IMR-90 (cell line): ENCODE results near the gene MMP8. TPM values are rescaled to one million over a fixed set of nuclear protein-coding genes. Genes with fewer than 3 reads are reported as not detected.

Source experiments
- ATAC-seq: fragments of 200-7000 bp; cut with Tn5 transposase; 2 replicates; pipeline ENCODE4 v1.9.1; 2020; ENCODE audit warnings: low read depth, mild to moderate bottlenecking, moderate library complexity
- BruUV-seq: library from RNA; stranded (reverse); fragments of 400-500 nt; replicated peaks from 2 replicates; lab custom pipeline; 2021; lab: Mats Ljungman, UMichigan
- CTCF ChIA-PET: fragments of 300-600 bp; formaldehyde crosslinking; extraction: SDS; loops from one replicate; lab custom pipeline; 2021; ENCODE audit warnings: antibody characterized with exemption; lab: Yijun Ruan, JAX
- POLR2A ChIA-PET: fragments of 300-600 bp; sonication (Branson Sonifier 250); formaldehyde crosslinking; loops from one replicate; lab custom pipeline; 2022; ENCODE audit warnings: antibody characterized with exemption; ENCODE audit not compliant: unreplicated experiment; lab: Charles Lee
- DNase-seq: peaks from one replicate; pipeline ENCODE4 v3.0.0; 2013
- H2AFZ ChIP-seq: replicated peaks from 2 replicates; pipeline ENCODE3; 2013; ENCODE audit warnings: low read length, mild to moderate bottlenecking; ENCODE audit not compliant: poor library complexity
- H2AK5ac ChIP-seq: 2 replicates; pipeline ENCODE4 v1.6.1; 2013; ENCODE audit warnings: low read depth, low read length, inconsistent platforms
- H2AK9ac ChIP-seq: replicated peaks from 2 replicates; pipeline ENCODE3; 2013; ENCODE audit warnings: mild to moderate bottlenecking, low read depth, low read length, moderate library complexity; ENCODE audit not compliant: poor library complexity
- H2BK120ac ChIP-seq: 2 replicates; pipeline ENCODE4 v1.6.1; 2013; ENCODE audit warnings: low read depth, low read length, inconsistent platforms
- H2BK15ac ChIP-seq: 3 replicates; pipeline ENCODE4 v1.6.1; 2013; ENCODE audit warnings: low read depth, low read length, inconsistent platforms
- H2BK20ac ChIP-seq: 2 replicates; pipeline ENCODE4 v1.6.1; 2013; ENCODE audit warnings: low read depth, mild to moderate bottlenecking, inconsistent platforms, low read length, moderate library complexity
- H2BK5ac ChIP-seq: 2 replicates; pipeline ENCODE4 v1.6.1; 2013; ENCODE audit warnings: mild to moderate bottlenecking, low read depth, low read length, inconsistent platforms; ENCODE audit not compliant: poor library complexity, severe bottlenecking
- H3K14ac ChIP-seq: replicated peaks from 2 replicates; pipeline ENCODE4 v1.6.1; 2013; ENCODE audit warnings: low read depth, low read length, inconsistent platforms
- H3K18ac ChIP-seq: 2 replicates; pipeline ENCODE4 v1.6.1; 2013; ENCODE audit warnings: low read depth, low read length, control low read depth
- H3K23ac ChIP-seq: 2 replicates; pipeline ENCODE4 v1.6.1; 2013; ENCODE audit warnings: low read depth, low read length, inconsistent platforms
- H3K27ac ChIP-seq: 2 replicates; pipeline ENCODE4 v1.5.1; 2013; ENCODE audit warnings: mild to moderate bottlenecking, control low read depth, low read length; ENCODE audit not compliant: insufficient read depth
- H3K27me3 ChIP-seq: 2 replicates; pipeline ENCODE4 v1.6.1; 2013; ENCODE audit warnings: low read length; ENCODE audit not compliant: control insufficient read depth, insufficient read depth
- H3K36me3 ChIP-seq: 2 replicates; pipeline ENCODE4 v1.6.1; 2013; ENCODE audit warnings: low read length, mixed read lengths; ENCODE audit not compliant: control insufficient read depth, insufficient read depth
- H3K4ac ChIP-seq: 2 replicates; pipeline ENCODE4 v1.6.1; 2013; ENCODE audit warnings: low read depth, low read length, inconsistent platforms
- H3K4me1 ChIP-seq: 2 replicates; pipeline ENCODE4 v1.6.1; 2013; ENCODE audit warnings: low read length, mixed read lengths; ENCODE audit not compliant: control insufficient read depth, insufficient read depth
- H3K4me2 ChIP-seq: 2 replicates; pipeline ENCODE4 v1.6.1; 2013; ENCODE audit warnings: low read depth, mild to moderate bottlenecking, control low read depth, low read length, moderate library complexity
- H3K4me3 ChIP-seq: 2 replicates; pipeline ENCODE4 v1.5.1; 2013; ENCODE audit warnings: low read depth, mild to moderate bottlenecking, control low read depth, low read length, moderate library complexity; ENCODE audit not compliant: insufficient read depth
- H3K56ac ChIP-seq: 2 replicates; pipeline ENCODE4 v1.6.1; 2013; ENCODE audit warnings: low read length, inconsistent platforms; ENCODE audit not compliant: insufficient read depth; ENCODE audit errors: extremely low read depth
- H3K79me1 ChIP-seq, 2 experiments: 2 replicates each; pipeline ENCODE4 v1.6.1; 2013; ENCODE audit warnings: low read length in 2 of 2, inconsistent platforms in 1 of 2, low read depth in 1 of 2
- H3K9ac ChIP-seq: 2 replicates; pipeline ENCODE4 v1.6.1; 2013; ENCODE audit warnings: low read depth, low read length, control low read depth
- H3K9me1 ChIP-seq: 2 replicates; pipeline ENCODE4 v1.6.1; 2013; ENCODE audit warnings: low read length, inconsistent platforms; ENCODE audit not compliant: insufficient read depth
- H3K9me3 ChIP-seq: 2 replicates; pipeline ENCODE4 v1.6.1; 2013; ENCODE audit warnings: low read length; ENCODE audit not compliant: control insufficient read depth, insufficient read depth
- H4K20me1 ChIP-seq: 2 replicates; pipeline ENCODE4 v1.6.1; 2013; ENCODE audit warnings: low read length, inconsistent platforms; ENCODE audit not compliant: insufficient read depth
- H4K5ac ChIP-seq: 2 replicates; pipeline ENCODE4 v1.6.1; 2013; ENCODE audit warnings: mild to moderate bottlenecking, low read depth, low read length, control low read depth
- H4K8ac ChIP-seq, 2 experiments: 2 replicates each; pipeline ENCODE4 v1.6.1; 2013; ENCODE audit warnings: low read depth in 2 of 2, low read length in 2 of 2, control low read depth in 1 of 2, inconsistent platforms in 1 of 2
- H4K91ac ChIP-seq: 2 replicates; pipeline ENCODE4 v1.6.1; 2013; ENCODE audit warnings: low read depth, low read length, inconsistent platforms; ENCODE audit not compliant: insufficient read depth
- BHLHE40 ChIP-seq: fragments of 150-350 bp; IDR thresholded peaks from 2 replicates; pipeline ENCODE4 v1.6.1; 2016; ENCODE audit warnings: mild to moderate bottlenecking, low read depth, low read length
- CEBPB ChIP-seq: IDR thresholded peaks from 2 replicates; pipeline ENCODE4 v1.6.1; 2012; ENCODE audit warnings: low read depth, low read length, improper control_type of control experiment
- CHD1 ChIP-seq: IDR thresholded peaks from 2 replicates; pipeline ENCODE4 v1.6.1; 2012; ENCODE audit warnings: low read depth, low read length, improper control_type of control experiment
- CTCF ChIP-seq: conservative IDR thresholded peaks from 2 replicates; pipeline ENCODE4 v1.5.1; 2012; ENCODE audit warnings: mild to moderate bottlenecking, low read depth, low read length, improper control_type of control experiment
- FOS ChIP-seq: fragments of 150-350 bp; IDR thresholded peaks from 2 replicates; pipeline ENCODE4 v1.6.1; 2016; ENCODE audit warnings: low read depth, low read length
- MAFK ChIP-seq: IDR thresholded peaks from 2 replicates; pipeline ENCODE4 v1.6.1; 2012; ENCODE audit warnings: low read depth, low read length, improper control_type of control experiment
- MAZ ChIP-seq: IDR thresholded peaks from 2 replicates; pipeline ENCODE4 v1.6.1; 2012; ENCODE audit warnings: low read depth, mild to moderate bottlenecking, low read length, improper control_type of control experiment, moderate library complexity, borderline replicate concordance
- MXI1 ChIP-seq: IDR thresholded peaks from 2 replicates; pipeline ENCODE4 v1.6.1; 2012; ENCODE audit warnings: low read depth, mild to moderate bottlenecking, low read length, moderate library complexity, borderline replicate concordance
- NFE2L2 ChIP-seq: fragments of 150-350 bp; IDR thresholded peaks from 2 replicates; pipeline ENCODE4 v1.6.1; 2016; ENCODE audit warnings: low read depth, mild to moderate bottlenecking, low read length
- POLR2A ChIP-seq: IDR thresholded peaks from 2 replicates; pipeline ENCODE4 v1.6.1; 2012; ENCODE audit warnings: mild to moderate bottlenecking, low read depth, low read length
- RAD21 ChIP-seq: IDR thresholded peaks from 2 replicates; pipeline ENCODE4 v1.6.1; 2012; ENCODE audit warnings: low read length, improper control_type of control experiment
- RCOR1 ChIP-seq: IDR thresholded peaks from 2 replicates; pipeline ENCODE4 v1.6.1; 2012; ENCODE audit warnings: mild to moderate bottlenecking, low read length, improper control_type of control experiment; ENCODE audit not compliant: insufficient replicate concordance
- RFX5 ChIP-seq: IDR thresholded peaks from 2 replicates; pipeline ENCODE4 v1.8.0; 2012; ENCODE audit warnings: low read depth, mild to moderate bottlenecking, low read length, moderate library complexity
- SMC3 ChIP-seq: fragments of 150-350 bp; IDR thresholded peaks from 2 replicates; pipeline ENCODE4 v1.6.1; 2016; ENCODE audit warnings: low read depth, mild to moderate bottlenecking, antibody characterized with exemption, low read length, moderate library complexity
- USF2 ChIP-seq: fragments of 150-350 bp; IDR thresholded peaks from 2 replicates; pipeline ENCODE4 v1.6.1; 2017; ENCODE audit warnings: mild to moderate bottlenecking, antibody characterized with exemption, low read length, low read depth
- WGBS, 2 experiments: methylation state at CpG; one replicate each; pipeline versions ENCODE4 v1.1.5 to v1.1.7; 2013; ENCODE audit warnings: missing lambda C conversion rate in 2 of 2; ENCODE audit not compliant: insufficient read length in 1 of 2; ENCODE audit errors: extremely low coverage in 2 of 2; 5-methylcytosine and 5-hydroxymethylcytosine counted together
- dilution Hi-C: fragments of 300-500 bp; cut with HindIII; formaldehyde crosslinking; loops from one replicate; pipeline ENCODE4 v1.14.3; 2018; ENCODE audit warnings: low sequenced_read_pairs; ENCODE audit not compliant: unreplicated experiment
- in situ Hi-C: fragments of 300-500 bp; cut with MboI; formaldehyde crosslinking; loops from 3 replicates; pipeline ENCODE4 v1.14.3; 2019; ENCODE audit warnings: low sequenced_read_pairs, inconsistent platforms, mixed read lengths
- intact Hi-C: fragments of 100-400 bp; cut with micrococcal nuclease; formaldehyde crosslinking; loops from 2 replicates; pipeline ENCODE4 v1.10.0; 2022
- polyA plus RNA-seq, 3 experiments: library from polyadenylated mRNA; depleted of rRNA; stranded (reverse); fragments of >200 nt; gene quantifications; 2 replicates each; pipeline ENCODE4 v1.2.3, GENCODE V29; 2012; ENCODE audit warnings: low replicate concordance in 1 of 3
- total RNA-seq: library from RNA; depleted of rRNA; stranded (reverse); fragments of >200 nt; gene quantifications from 2 replicates; pipeline ENCODE4 v1.2.3, GENCODE V29; 2012
- TF ChIP-seq, protein P1 (sequence below): fragments of 150-350 bp; IDR thresholded peaks from 2 replicates; pipeline ENCODE4 v1.6.1; 2016; ENCODE audit warnings: low read depth, mild to moderate bottlenecking, low read length, moderate library complexity, borderline replicate concordance

Gene MMP8
- total and polyA plus RNA-seq, 2 of the 4 experiments (the other 2 are of a cell fraction): 0.05 to 0.18 TPM

DNA sequence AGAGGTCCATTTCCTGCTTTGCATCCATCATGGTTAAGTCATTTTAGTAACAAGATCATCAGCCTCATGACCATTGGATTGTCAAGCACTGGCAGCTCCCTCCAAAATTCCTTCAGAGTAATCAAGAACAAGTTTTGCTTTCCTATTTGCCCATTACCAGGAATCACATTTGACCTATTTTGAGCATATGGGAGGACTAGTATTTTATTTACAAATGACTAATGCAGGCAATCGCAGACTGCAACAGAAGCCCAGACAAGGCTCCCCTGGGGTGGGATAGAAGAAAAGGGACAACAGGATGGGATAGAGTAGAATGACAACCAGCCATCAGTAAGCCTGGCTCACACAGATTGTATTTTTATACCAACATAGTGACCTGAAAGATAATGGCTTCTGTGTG, 46.6 kb upstream of the MMP8 start:
- no peak overlapping the region for H2BK5ac ChIP-seq
- peaks cover 2% of the 10 kb centered on the region; the same call in 1 of the 2 replicates for H3K9me1 ChIP-seq
- in situ Hi-C loops (no loop called here), dilution Hi-C loops (no loop called here), intact Hi-C loops (no loop called here)
- no peaks in the 10 kb centered on the region for H3K9me3 ChIP-seq
- ATAC-seq (peak; percentile 51; the same call in 1 of the 2 replicates), DNase-seq (peak; percentile 22)
- no peaks in the 10 kb centered on the region for H3K36me3 ChIP-seq
- H3K4me1 ChIP-seq: no peaks in the 10 kb centered on the region
- CTCF ChIA-PET: interaction anchor here (1.2 kb wide), 1 partner anchor 9 kb away, joined by 4 read pairs; the partner anchor contains the start of gene MMP10
- no peak overlapping the region for H4K5ac ChIP-seq
- H3K4ac ChIP-seq: no peak overlapping the region
- no peak overlapping the region for H3K14ac ChIP-seq
- TF ChIP-seq CHD1 (no peak), CTCF (no peak), CEBPB (no peak), MXI1 (no peak), BHLHE40 (no peak), USF2 (no peak), FOS (no peak), MAZ (no peak), SMC3 (no peak), RCOR1 (no peak), RAD21 (no peak), NFE2L2 (no peak), RFX5 (no peak), MAFK (no peak), POLR2A (no peak)
- TF ChIP-seq, protein P1, sequence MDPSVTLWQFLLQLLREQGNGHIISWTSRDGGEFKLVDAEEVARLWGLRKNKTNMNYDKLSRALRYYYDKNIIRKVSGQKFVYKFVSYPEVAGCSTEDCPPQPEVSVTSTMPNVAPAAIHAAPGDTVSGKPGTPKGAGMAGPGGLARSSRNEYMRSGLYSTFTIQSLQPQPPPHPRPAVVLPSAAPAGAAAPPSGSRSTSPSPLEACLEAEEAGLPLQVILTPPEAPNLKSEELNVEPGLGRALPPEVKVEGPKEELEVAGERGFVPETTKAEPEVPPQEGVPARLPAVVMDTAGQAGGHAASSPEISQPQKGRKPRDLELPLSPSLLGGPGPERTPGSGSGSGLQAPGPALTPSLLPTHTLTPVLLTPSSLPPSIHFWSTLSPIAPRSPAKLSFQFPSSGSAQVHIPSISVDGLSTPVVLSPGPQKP: no peak
- POLR2A ChIA-PET: no interaction called here
- no TSS peak for BruUV-seq
- H3K18ac ChIP-seq: no peak overlapping the region
- no peak overlapping the region for H3K4me2 ChIP-seq
- H2AK9ac ChIP-seq: no peak overlapping the region
- no peak overlapping the region for H2AFZ ChIP-seq
- no peak overlapping the region for H3K4me3 ChIP-seq
- no peak overlapping the region for H3K23ac ChIP-seq
- H2BK20ac ChIP-seq: no peak overlapping the region
- no peak overlapping the region for H3K56ac ChIP-seq
- no peak overlapping the region for H4K91ac ChIP-seq
- H3K27me3 ChIP-seq: no peaks in the 10 kb centered on the region; the same call in 1 of the 2 replicates
- H3K9ac ChIP-seq: no peak overlapping the region
- H3K79me1 ChIP-seq: no peaks in the 10 kb centered on the region
- H2AK5ac ChIP-seq: no peak overlapping the region
- H4K8ac ChIP-seq: no peak overlapping the region
- H2BK120ac ChIP-seq: no peak overlapping the region
- no peaks in the 10 kb centered on the region for H4K20me1 ChIP-seq
- H3K27ac ChIP-seq: no peak overlapping the region
- no peak overlapping the region for H2BK15ac ChIP-seq
- no CpG with 5 or more reads among the region's 1 CpG for WGBS, 2 experiments
